Ishikawa (cell line): ENCODE measurements around the gene GRIA2.

Source experiments
- EGR1 ChIP-seq: IDR thresholded peaks from 2 replicates; pipeline ENCODE4 v1.6.1; 2012
- EP300 ChIP-seq: IDR thresholded peaks from 2 replicates; pipeline ENCODE4 v1.6.1; 2012; ENCODE audit warnings: borderline replicate concordance
- MAX ChIP-seq: IDR thresholded peaks from 2 replicates; pipeline ENCODE4 v1.6.1; 2012
- RAD21 ChIP-seq: IDR thresholded peaks from 2 replicates; pipeline ENCODE4 v1.6.1; 2012; ENCODE audit warnings: low read depth
- REST ChIP-seq: IDR thresholded peaks from 2 replicates; pipeline ENCODE4 v1.6.1; 2012; ENCODE audit warnings: low read depth, mild to moderate bottlenecking
- TAF1 ChIP-seq: IDR thresholded peaks from 2 replicates; pipeline ENCODE4 v1.6.1; 2012; ENCODE audit warnings: low read depth, mild to moderate bottlenecking
- TCF12 ChIP-seq: IDR thresholded peaks from 2 replicates; pipeline ENCODE4 v1.6.1; 2012; ENCODE audit warnings: low read depth
- YY1 ChIP-seq: IDR thresholded peaks from 2 replicates; pipeline ENCODE4 v1.6.1; 2012; ENCODE audit warnings: low read depth

- TF ChIP-seq TAF1 (no peak), RAD21 (no peak), TCF12 (no peak), REST (no peak), EGR1 (no peak), YY1 (no peak), EP300 (no peak), MAX (no peak)
These were observed 184.5 kb downstream of the GRIA2 start for GRCh38 chr4:157405070-157405469.
